HG02885 (cell line): ENCODE results near the gene TRIM38.
"Not testable (repeated sequence)": the region's sequence is repeated elsewhere in the genome, so short reads cannot be mapped to it uniquely, and the experiment has no call there.

Experiments used
- ATAC-seq: cut with Tn5 transposase; IDR thresholded peaks from one replicate; pipeline ENCODE4 v1.9.1; 2021; ENCODE audit warnings: mild to moderate bottlenecking; ENCODE audit not compliant: unreplicated experiment, poor library complexity

The TRIM38 gene

GRCh38 chr6:26000366-26001144 is 38.0 kb downstream of the TRIM38 start:
- ATAC-seq: no peak

- no peak for ATAC-seq
Measured at GRCh38 chr6:26003102-26003694, 40.6 kb downstream of the TRIM38 start.

GRCh38 chr6:26006086-26006939 is 43.7 kb downstream of the TRIM38 start:
- no peak for ATAC-seq

- not testable (repeated sequence) for ATAC-seq
Measured at GRCh38 chr6:26006940-26007305, 44.3 kb downstream of the TRIM38 start.

GRCh38 chr6:26008470-26008869 is 45.9 kb downstream of the TRIM38 start:
- no peak for ATAC-seq

- no peak for ATAC-seq
Measured at GRCh38 chr6:26009817-26010216, 47.2 kb downstream of the TRIM38 start.

GRCh38 chr6:26012061-26012460 is 49.5 kb downstream of the TRIM38 start:
- no peak for ATAC-seq

- ATAC-seq: not testable (repeated sequence)
Measured at GRCh38 chr6:26014386-26014785, 51.8 kb downstream of the TRIM38 start.

GRCh38 chr6:26016245-26016962 is 53.8 kb downstream of the TRIM38 start:
- no peak for ATAC-seq

GRCh38 chr6:26016963-26017631 is 54.5 kb downstream of the TRIM38 start:
- ATAC-seq: no peak

GRCh38 chr6:26017632-26017966 is 55.0 kb downstream of the TRIM38 start:
- no peak for ATAC-seq

GRCh38 chr6:26019261-26019830 is 56.7 kb downstream of the TRIM38 start:
- no peak for ATAC-seq

- no peak for ATAC-seq
Measured at GRCh38 chr6:26019967-26020328, 57.3 kb downstream of the TRIM38 start.

GRCh38 chr6:26020329-26021000 is 57.9 kb downstream of the TRIM38 start:
- peak; percentile 62 for ATAC-seq

GRCh38 chr6:26021001-26021349 is 58.4 kb downstream of the TRIM38 start:
- ATAC-seq: peak; percentile 17

- peak; percentile 59 for ATAC-seq
Measured at GRCh38 chr6:26021350-26022131, 58.9 kb downstream of the TRIM38 start.

- ATAC-seq: no peak
Measured at GRCh38 chr6:26022132-26022472, 59.5 kb downstream of the TRIM38 start.

- ATAC-seq: no peak
Measured at GRCh38 chr6:26022737-26023136, 60.1 kb downstream of the TRIM38 start.

GRCh38 chr6:26024651-26025046 is 62.0 kb downstream of the TRIM38 start:
- ATAC-seq: no peak
